ENCODE results near the gene MFSD11.
"Not testable (repeated sequence)": the region's sequence is repeated elsewhere in the genome, so short reads cannot be mapped to it uniquely, and the experiment has no call there.

MFSD11 gene

DNA sequence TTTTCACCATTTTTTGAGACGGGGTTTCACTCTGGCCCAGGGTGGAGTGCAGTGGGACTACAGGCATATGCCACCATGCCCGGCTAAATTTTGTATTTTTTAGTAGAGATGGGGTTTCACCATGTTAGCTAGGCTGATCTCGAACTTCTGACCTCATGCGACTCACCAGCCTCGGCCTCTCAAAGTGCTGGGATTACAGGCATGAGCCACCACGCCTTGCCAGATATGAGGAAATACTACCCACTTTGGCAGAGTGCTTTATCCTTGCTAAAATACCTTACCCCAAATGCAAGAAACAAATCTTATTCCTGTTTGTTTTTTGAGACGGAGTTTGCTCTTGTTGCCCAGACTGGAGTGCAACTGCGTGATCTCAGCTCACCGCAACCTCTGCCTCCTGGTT is 67.4 kb downstream of the MFSD11 start:
- CTCF ChIA-PET, result no interaction called here
- no peak for DNase-seq (ENCODE audit: low read depth, low spot score)
- H3K4me3 ChIP-seq (ENCODE audit: low read depth, low read length), result no peak overlapping the region
- TF ChIP-seq CTCF (IDR thresholded peaks at IDR 0.05; ENCODE audit: insufficient read depth, low read length, missing control alignments), result no peak
- POLR2A ChIA-PET, result interaction anchor here (0.7 kb wide), 1 partner anchor 30 kb away, joined by 5 read pairs; no protein-coding TSS in a partner anchor

- H3K4me3 ChIP-seq (ENCODE audit: low read depth, low read length); POLR2A ChIA-PET; DNase-seq (ENCODE audit: low read depth, low spot score): not testable (repeated sequence)
- CTCF ChIA-PET, result interaction anchor here (0.7 to 1.0 kb wide), 2 partner anchors 9 to 11 kb away, joined by 3 read pairs; no protein-coding TSS in a partner anchor
These were observed 68.2 kb downstream of the MFSD11 start for GRCh38 chr17:76806151-76806550.

DNA sequence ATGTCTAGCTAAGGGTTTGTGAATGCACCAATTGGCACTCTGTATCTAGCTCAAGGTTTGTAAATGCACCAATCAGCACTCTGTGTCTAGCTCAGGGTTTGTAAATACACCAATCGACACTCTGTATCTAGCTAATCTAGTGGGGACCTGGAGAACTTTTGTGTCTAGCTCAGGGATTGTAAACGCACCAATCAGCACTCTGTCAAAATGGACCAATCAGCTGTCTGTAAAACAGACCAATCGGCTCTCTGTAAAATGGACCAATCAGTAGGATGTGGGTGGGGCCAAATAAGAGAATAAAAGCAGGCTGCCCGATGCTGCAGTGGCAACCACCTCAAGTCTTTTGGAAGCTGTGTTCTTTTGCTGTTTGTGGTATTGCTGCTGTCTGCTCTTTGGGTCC is 68.8 kb downstream of the MFSD11 start:
- H3K4me3 ChIP-seq (ENCODE audit: low read depth, low read length); POLR2A ChIA-PET; DNase-seq (ENCODE audit: low read depth, low spot score): not testable (repeated sequence)
- CTCF ChIA-PET, result interaction anchor here (0.7 to 1.2 kb wide), 4 partner anchors 8 to 250 kb away, joined by 3 to 5 read pairs (median 3); no protein-coding TSS in a partner anchor

DNA sequence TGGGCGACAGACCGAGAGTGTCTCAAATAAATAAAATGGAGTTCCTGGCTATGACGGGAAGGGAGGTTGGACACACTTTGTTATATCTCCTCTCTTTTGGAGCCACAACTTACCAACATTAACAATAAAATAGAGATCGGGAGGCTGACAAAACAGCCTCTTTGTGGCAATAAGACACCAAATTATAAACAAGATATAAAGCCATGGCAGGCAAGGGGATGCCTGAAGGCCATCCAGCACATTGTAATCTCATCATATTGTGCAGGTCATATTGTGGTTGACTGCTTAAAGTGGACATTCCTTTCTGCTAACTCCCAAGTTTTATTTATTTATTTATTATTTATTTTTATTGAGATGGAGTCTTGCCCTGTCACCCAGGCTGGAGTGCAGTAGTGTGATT is 70.4 kb downstream of the MFSD11 start:
- TF ChIP-seq CTCF (IDR thresholded peaks at IDR 0.05; ENCODE audit: insufficient read depth, low read length, missing control alignments), result no peak
- ChIA-PET CTCF (no interaction called here), POLR2A (no interaction called here)
- no peak overlapping the region for H3K4me3 ChIP-seq (ENCODE audit: low read depth, low read length)
- no peak for DNase-seq (ENCODE audit: low read depth, low spot score)

- no peak for TF ChIP-seq CTCF (IDR thresholded peaks at IDR 0.05; ENCODE audit: insufficient read depth, low read length, missing control alignments)
- ChIA-PET POLR2A (no interaction called here), CTCF (interaction anchor here (3.1 kb wide), 1 partner anchor 245 kb away, joined by 12 read pairs; no protein-coding TSS in a partner anchor)
- DNase-seq (ENCODE audit: low read depth, low spot score), result no peak
- no peak overlapping the region for H3K4me3 ChIP-seq (ENCODE audit: low read depth, low read length)
These were observed 73.0 kb downstream of the MFSD11 start for GRCh38 chr17:76810956-76811355.

DNA sequence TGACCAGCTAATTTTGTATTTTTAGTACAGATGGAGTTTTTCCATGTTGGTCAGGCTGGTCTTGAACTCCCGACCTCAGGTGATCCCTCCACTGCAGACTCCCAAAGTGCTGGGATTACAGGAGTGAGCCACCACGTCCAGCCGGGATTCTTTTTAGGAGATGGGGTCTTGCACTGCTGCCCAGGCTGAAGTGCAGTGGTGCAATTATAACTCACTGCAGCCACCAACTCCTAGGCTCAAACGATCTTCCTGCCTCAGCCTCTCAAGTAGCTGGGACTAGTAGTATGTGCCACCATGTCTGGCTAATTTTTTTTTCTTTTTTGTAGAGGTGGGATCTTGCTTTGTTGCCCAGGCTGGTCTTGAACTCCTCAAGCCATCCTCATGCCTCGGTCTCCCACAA is 73.9 kb downstream of the MFSD11 start:
- no peak for TF ChIP-seq CTCF (IDR thresholded peaks at IDR 0.05; ENCODE audit: insufficient read depth, low read length, missing control alignments)
- CTCF ChIA-PET, result interaction anchor here (3.1 kb wide), 1 partner anchor 244 kb away, joined by 12 read pairs; no protein-coding TSS in a partner anchor
- no peak overlapping the region for H3K4me3 ChIP-seq (ENCODE audit: low read depth, low read length)
- DNase-seq (ENCODE audit: low read depth, low spot score), result no peak
- POLR2A ChIA-PET, result no interaction called here

DNA sequence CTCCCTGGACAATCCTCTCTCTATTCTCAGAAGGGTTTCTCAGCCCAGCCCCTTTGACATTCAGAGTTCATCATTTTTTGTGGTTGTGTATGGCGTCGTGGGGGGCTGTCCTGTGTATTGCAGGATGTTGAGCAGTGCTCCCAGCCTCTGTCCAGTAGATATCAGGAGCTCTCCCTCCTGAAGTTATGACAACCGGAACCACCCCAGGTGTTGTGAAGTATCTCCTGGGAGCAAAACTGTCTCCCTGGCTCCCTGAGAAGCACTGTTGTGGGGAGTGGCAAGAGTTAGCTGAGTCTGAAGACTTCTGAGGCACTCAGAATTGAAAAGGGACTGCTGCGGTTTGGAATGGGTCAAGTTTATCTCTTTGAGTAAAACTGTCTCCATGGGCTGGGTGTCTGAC is 74.3 kb downstream of the MFSD11 start:
- DNase-seq (ENCODE audit: low read depth, low spot score), result no peak
- ChIA-PET POLR2A (no interaction called here), CTCF (interaction anchor here (1.1 to 3.1 kb wide), 2 partner anchors 244 to 253 kb away, joined by 3 to 12 read pairs; no protein-coding TSS in a partner anchor)
- TF ChIP-seq CTCF (IDR thresholded peaks at IDR 0.05; ENCODE audit: insufficient read depth, low read length, missing control alignments), result no peak
- no peak overlapping the region for H3K4me3 ChIP-seq (ENCODE audit: low read depth, low read length)
